ENCODE data around the gene IDI1.

GRCh38 chr10:1094112-1095057, 45.5 kb upstream of the IDI1 start:
- TF ChIP-seq CTCF (IDR thresholded peaks at IDR 0.05) (no peak), POLR2AphosphoS5 (IDR thresholded peaks at IDR 0.05) (no peak), POLR2A (IDR thresholded peaks at IDR 0.05) (no peak)
